IMR-90 (cell line): ENCODE results near the gene PDE11A. TPM values are rescaled to one million over a fixed set of nuclear protein-coding genes. Genes with fewer than 3 reads are reported as not detected.

Experiments used
- ATAC-seq: fragments of 200-7000 bp; cut with Tn5 transposase; 2 replicates; pipeline ENCODE4 v1.9.1; 2020; ENCODE audit warnings: low read depth, mild to moderate bottlenecking, moderate library complexity
- BruUV-seq: library from RNA; stranded (reverse); fragments of 400-500 nt; replicated peaks from 2 replicates; lab custom pipeline; 2021; lab: Mats Ljungman, UMichigan
- CTCF ChIA-PET: fragments of 300-600 bp; formaldehyde crosslinking; extraction: SDS; loops from one replicate; lab custom pipeline; 2021; ENCODE audit warnings: antibody characterized with exemption; lab: Yijun Ruan, JAX
- POLR2A ChIA-PET: fragments of 300-600 bp; sonication (Branson Sonifier 250); formaldehyde crosslinking; loops from one replicate; lab custom pipeline; 2022; ENCODE audit warnings: antibody characterized with exemption; ENCODE audit not compliant: unreplicated experiment; lab: Charles Lee
- DNase-seq: peaks from one replicate; pipeline ENCODE4 v3.0.0; 2013
- H2AFZ ChIP-seq: replicated peaks from 2 replicates; pipeline ENCODE3; 2013; ENCODE audit warnings: low read length, mild to moderate bottlenecking; ENCODE audit not compliant: poor library complexity
- H2AK5ac ChIP-seq: 2 replicates; pipeline ENCODE4 v1.6.1; 2013; ENCODE audit warnings: low read depth, low read length, inconsistent platforms
- H2AK9ac ChIP-seq: replicated peaks from 2 replicates; pipeline ENCODE3; 2013; ENCODE audit warnings: mild to moderate bottlenecking, low read depth, low read length, moderate library complexity; ENCODE audit not compliant: poor library complexity
- H2BK120ac ChIP-seq: 2 replicates; pipeline ENCODE4 v1.6.1; 2013; ENCODE audit warnings: low read depth, low read length, inconsistent platforms
- H2BK15ac ChIP-seq: 3 replicates; pipeline ENCODE4 v1.6.1; 2013; ENCODE audit warnings: low read depth, low read length, inconsistent platforms
- H2BK20ac ChIP-seq: 2 replicates; pipeline ENCODE4 v1.6.1; 2013; ENCODE audit warnings: low read depth, mild to moderate bottlenecking, inconsistent platforms, low read length, moderate library complexity
- H2BK5ac ChIP-seq: 2 replicates; pipeline ENCODE4 v1.6.1; 2013; ENCODE audit warnings: mild to moderate bottlenecking, low read depth, low read length, inconsistent platforms; ENCODE audit not compliant: poor library complexity, severe bottlenecking
- H3K14ac ChIP-seq: replicated peaks from 2 replicates; pipeline ENCODE4 v1.6.1; 2013; ENCODE audit warnings: low read depth, low read length, inconsistent platforms
- H3K18ac ChIP-seq: 2 replicates; pipeline ENCODE4 v1.6.1; 2013; ENCODE audit warnings: low read depth, low read length, control low read depth
- H3K23ac ChIP-seq: 2 replicates; pipeline ENCODE4 v1.6.1; 2013; ENCODE audit warnings: low read depth, low read length, inconsistent platforms
- H3K27ac ChIP-seq: 2 replicates; pipeline ENCODE4 v1.5.1; 2013; ENCODE audit warnings: mild to moderate bottlenecking, control low read depth, low read length; ENCODE audit not compliant: insufficient read depth
- H3K27me3 ChIP-seq: 2 replicates; pipeline ENCODE4 v1.6.1; 2013; ENCODE audit warnings: low read length; ENCODE audit not compliant: control insufficient read depth, insufficient read depth
- H3K36me3 ChIP-seq: 2 replicates; pipeline ENCODE4 v1.6.1; 2013; ENCODE audit warnings: low read length, mixed read lengths; ENCODE audit not compliant: control insufficient read depth, insufficient read depth
- H3K4ac ChIP-seq: 2 replicates; pipeline ENCODE4 v1.6.1; 2013; ENCODE audit warnings: low read depth, low read length, inconsistent platforms
- H3K4me1 ChIP-seq: 2 replicates; pipeline ENCODE4 v1.6.1; 2013; ENCODE audit warnings: low read length, mixed read lengths; ENCODE audit not compliant: control insufficient read depth, insufficient read depth
- H3K4me2 ChIP-seq: 2 replicates; pipeline ENCODE4 v1.6.1; 2013; ENCODE audit warnings: low read depth, mild to moderate bottlenecking, control low read depth, low read length, moderate library complexity
- H3K4me3 ChIP-seq: 2 replicates; pipeline ENCODE4 v1.5.1; 2013; ENCODE audit warnings: low read depth, mild to moderate bottlenecking, control low read depth, low read length, moderate library complexity; ENCODE audit not compliant: insufficient read depth
- H3K56ac ChIP-seq: 2 replicates; pipeline ENCODE4 v1.6.1; 2013; ENCODE audit warnings: low read length, inconsistent platforms; ENCODE audit not compliant: insufficient read depth; ENCODE audit errors: extremely low read depth
- H3K79me1 ChIP-seq, 2 experiments: 2 replicates each; pipeline ENCODE4 v1.6.1; 2013; ENCODE audit warnings: low read length in 2 of 2, inconsistent platforms in 1 of 2, low read depth in 1 of 2
- H3K9ac ChIP-seq: 2 replicates; pipeline ENCODE4 v1.6.1; 2013; ENCODE audit warnings: low read depth, low read length, control low read depth
- H3K9me1 ChIP-seq: 2 replicates; pipeline ENCODE4 v1.6.1; 2013; ENCODE audit warnings: low read length, inconsistent platforms; ENCODE audit not compliant: insufficient read depth
- H3K9me3 ChIP-seq: 2 replicates; pipeline ENCODE4 v1.6.1; 2013; ENCODE audit warnings: low read length; ENCODE audit not compliant: control insufficient read depth, insufficient read depth
- H4K20me1 ChIP-seq: 2 replicates; pipeline ENCODE4 v1.6.1; 2013; ENCODE audit warnings: low read length, inconsistent platforms; ENCODE audit not compliant: insufficient read depth
- H4K5ac ChIP-seq: 2 replicates; pipeline ENCODE4 v1.6.1; 2013; ENCODE audit warnings: mild to moderate bottlenecking, low read depth, low read length, control low read depth
- H4K8ac ChIP-seq, 2 experiments: 2 replicates each; pipeline ENCODE4 v1.6.1; 2013; ENCODE audit warnings: low read depth in 2 of 2, low read length in 2 of 2, control low read depth in 1 of 2, inconsistent platforms in 1 of 2
- H4K91ac ChIP-seq: 2 replicates; pipeline ENCODE4 v1.6.1; 2013; ENCODE audit warnings: low read depth, low read length, inconsistent platforms; ENCODE audit not compliant: insufficient read depth
- MAFK ChIP-seq: IDR thresholded peaks from 2 replicates; pipeline ENCODE4 v1.6.1; 2012; ENCODE audit warnings: low read depth, low read length, improper control_type of control experiment
- WGBS, 2 experiments: methylation state at CpG; one replicate each; pipeline versions ENCODE4 v1.1.5 to v1.1.7; 2013; ENCODE audit warnings: missing lambda C conversion rate in 2 of 2; ENCODE audit not compliant: insufficient read length in 1 of 2; ENCODE audit errors: extremely low coverage in 2 of 2; 5-methylcytosine and 5-hydroxymethylcytosine counted together
- dilution Hi-C: fragments of 300-500 bp; cut with HindIII; formaldehyde crosslinking; loops from one replicate; pipeline ENCODE4 v1.14.3; 2018; ENCODE audit warnings: low sequenced_read_pairs; ENCODE audit not compliant: unreplicated experiment
- in situ Hi-C: fragments of 300-500 bp; cut with MboI; formaldehyde crosslinking; loops from 3 replicates; pipeline ENCODE4 v1.14.3; 2019; ENCODE audit warnings: low sequenced_read_pairs, inconsistent platforms, mixed read lengths
- intact Hi-C: fragments of 100-400 bp; cut with micrococcal nuclease; formaldehyde crosslinking; loops from 2 replicates; pipeline ENCODE4 v1.10.0; 2022
- polyA plus RNA-seq, 3 experiments: library from polyadenylated mRNA; depleted of rRNA; stranded (reverse); fragments of >200 nt; gene quantifications; 2 replicates each; pipeline ENCODE4 v1.2.3, GENCODE V29; 2012; ENCODE audit warnings: low replicate concordance in 1 of 3
- total RNA-seq: library from RNA; depleted of rRNA; stranded (reverse); fragments of >200 nt; gene quantifications from 2 replicates; pipeline ENCODE4 v1.2.3, GENCODE V29; 2012

Gene PDE11A
- total and polyA plus RNA-seq, 2 of the 4 experiments (the other 2 are of a cell fraction) = 0.21 to 0.72 TPM

GRCh38 chr2:177869209-177869608, 203.4 kb downstream of the PDE11A start:
- ATAC-seq = no peak
- no CpG with 5 or more reads among the region's 3 CpGs for WGBS, 2 experiments

More at GRCh38 chr2:177869209-177869608, 203.4 kb downstream of the PDE11A start:
- H3K27ac ChIP-seq = no peak overlapping the region
- no peak overlapping the region for H3K23ac ChIP-seq
- TF ChIP-seq MAFK = no peak
- no peaks in the 10 kb centered on the region for H3K9me1 ChIP-seq
- no peak overlapping the region for H4K91ac ChIP-seq
- no peak overlapping the region for H4K5ac ChIP-seq
- H3K4ac ChIP-seq = no peak overlapping the region
- no peak overlapping the region for H2AFZ ChIP-seq
- H3K4me2 ChIP-seq = no peak overlapping the region
- in situ Hi-C loops = no loop called here
- H3K27me3 ChIP-seq = no peaks in the 10 kb centered on the region
- no peaks in the 10 kb centered on the region for H3K36me3 ChIP-seq
- no peak overlapping the region for H2AK5ac ChIP-seq
- no peak overlapping the region for H3K9ac ChIP-seq
- ChIA-PET CTCF (no interaction called here), POLR2A (no interaction called here)
- no peak for DNase-seq
- no peak overlapping the region for H2AK9ac ChIP-seq
- no TSS peak for BruUV-seq
- H3K4me3 ChIP-seq = no peak overlapping the region
- dilution Hi-C loops = no loop called here
- no peak overlapping the region for H3K14ac ChIP-seq
- H4K20me1 ChIP-seq = no peaks in the 10 kb centered on the region
- no peak overlapping the region for H3K56ac ChIP-seq
- H4K8ac ChIP-seq = no peak overlapping the region
- H3K18ac ChIP-seq = no peak overlapping the region
- H3K79me1 ChIP-seq = no peaks in the 10 kb centered on the region
- no peak overlapping the region for H2BK20ac ChIP-seq
- no peaks in the 10 kb centered on the region for H3K9me3 ChIP-seq
- no peaks in the 10 kb centered on the region for H3K4me1 ChIP-seq
- no peak overlapping the region for H2BK15ac ChIP-seq
- no peak overlapping the region for H2BK5ac ChIP-seq
- intact Hi-C loops = no loop called here
- no peak overlapping the region for H2BK120ac ChIP-seq
